IMR-90 (cell line): ENCODE data around the gene PPP1R15A. TPM values are rescaled to one million over a fixed set of nuclear protein-coding genes. Genes with fewer than 3 reads are reported as not detected.

Source experiments
- ATAC-seq: fragments of 200-7000 bp; cut with Tn5 transposase; 2 replicates; pipeline ENCODE4 v1.9.1; 2020; ENCODE audit warnings: low read depth, mild to moderate bottlenecking, moderate library complexity
- BruUV-seq: library from RNA; stranded (reverse); fragments of 400-500 nt; replicated peaks from 2 replicates; lab custom pipeline; 2021; lab: Mats Ljungman, UMichigan
- CTCF ChIA-PET: fragments of 300-600 bp; formaldehyde crosslinking; extraction: SDS; loops from one replicate; lab custom pipeline; 2021; ENCODE audit warnings: antibody characterized with exemption; lab: Yijun Ruan, JAX
- POLR2A ChIA-PET: fragments of 300-600 bp; sonication (Branson Sonifier 250); formaldehyde crosslinking; loops from one replicate; lab custom pipeline; 2022; ENCODE audit warnings: antibody characterized with exemption; ENCODE audit not compliant: unreplicated experiment; lab: Charles Lee
- DNase-seq: peaks from one replicate; pipeline ENCODE4 v3.0.0; 2013
- H2AFZ ChIP-seq: replicated peaks from 2 replicates; pipeline ENCODE3; 2013; ENCODE audit warnings: low read length, mild to moderate bottlenecking; ENCODE audit not compliant: poor library complexity
- H2AK5ac ChIP-seq: 2 replicates; pipeline ENCODE4 v1.6.1; 2013; ENCODE audit warnings: low read depth, low read length, inconsistent platforms
- H2AK9ac ChIP-seq: replicated peaks from 2 replicates; pipeline ENCODE3; 2013; ENCODE audit warnings: mild to moderate bottlenecking, low read depth, low read length, moderate library complexity; ENCODE audit not compliant: poor library complexity
- H2BK120ac ChIP-seq: 2 replicates; pipeline ENCODE4 v1.6.1; 2013; ENCODE audit warnings: low read depth, low read length, inconsistent platforms
- H2BK15ac ChIP-seq: 3 replicates; pipeline ENCODE4 v1.6.1; 2013; ENCODE audit warnings: low read depth, low read length, inconsistent platforms
- H2BK20ac ChIP-seq: 2 replicates; pipeline ENCODE4 v1.6.1; 2013; ENCODE audit warnings: low read depth, mild to moderate bottlenecking, inconsistent platforms, low read length, moderate library complexity
- H2BK5ac ChIP-seq: 2 replicates; pipeline ENCODE4 v1.6.1; 2013; ENCODE audit warnings: mild to moderate bottlenecking, low read depth, low read length, inconsistent platforms; ENCODE audit not compliant: poor library complexity, severe bottlenecking
- H3K14ac ChIP-seq: replicated peaks from 2 replicates; pipeline ENCODE4 v1.6.1; 2013; ENCODE audit warnings: low read depth, low read length, inconsistent platforms
- H3K18ac ChIP-seq: 2 replicates; pipeline ENCODE4 v1.6.1; 2013; ENCODE audit warnings: low read depth, low read length, control low read depth
- H3K23ac ChIP-seq: 2 replicates; pipeline ENCODE4 v1.6.1; 2013; ENCODE audit warnings: low read depth, low read length, inconsistent platforms
- H3K27ac ChIP-seq: 2 replicates; pipeline ENCODE4 v1.5.1; 2013; ENCODE audit warnings: mild to moderate bottlenecking, control low read depth, low read length; ENCODE audit not compliant: insufficient read depth
- H3K27me3 ChIP-seq: 2 replicates; pipeline ENCODE4 v1.6.1; 2013; ENCODE audit warnings: low read length; ENCODE audit not compliant: control insufficient read depth, insufficient read depth
- H3K36me3 ChIP-seq: 2 replicates; pipeline ENCODE4 v1.6.1; 2013; ENCODE audit warnings: low read length, mixed read lengths; ENCODE audit not compliant: control insufficient read depth, insufficient read depth
- H3K4ac ChIP-seq: 2 replicates; pipeline ENCODE4 v1.6.1; 2013; ENCODE audit warnings: low read depth, low read length, inconsistent platforms
- H3K4me1 ChIP-seq: 2 replicates; pipeline ENCODE4 v1.6.1; 2013; ENCODE audit warnings: low read length, mixed read lengths; ENCODE audit not compliant: control insufficient read depth, insufficient read depth
- H3K4me2 ChIP-seq: 2 replicates; pipeline ENCODE4 v1.6.1; 2013; ENCODE audit warnings: low read depth, mild to moderate bottlenecking, control low read depth, low read length, moderate library complexity
- H3K4me3 ChIP-seq: 2 replicates; pipeline ENCODE4 v1.5.1; 2013; ENCODE audit warnings: low read depth, mild to moderate bottlenecking, control low read depth, low read length, moderate library complexity; ENCODE audit not compliant: insufficient read depth
- H3K56ac ChIP-seq: 2 replicates; pipeline ENCODE4 v1.6.1; 2013; ENCODE audit warnings: low read length, inconsistent platforms; ENCODE audit not compliant: insufficient read depth; ENCODE audit errors: extremely low read depth
- H3K79me1 ChIP-seq, 2 experiments: 2 replicates each; pipeline ENCODE4 v1.6.1; 2013; ENCODE audit warnings: low read length in 2 of 2, inconsistent platforms in 1 of 2, low read depth in 1 of 2
- H3K9ac ChIP-seq: 2 replicates; pipeline ENCODE4 v1.6.1; 2013; ENCODE audit warnings: low read depth, low read length, control low read depth
- H3K9me1 ChIP-seq: 2 replicates; pipeline ENCODE4 v1.6.1; 2013; ENCODE audit warnings: low read length, inconsistent platforms; ENCODE audit not compliant: insufficient read depth
- H3K9me3 ChIP-seq: 2 replicates; pipeline ENCODE4 v1.6.1; 2013; ENCODE audit warnings: low read length; ENCODE audit not compliant: control insufficient read depth, insufficient read depth
- H4K20me1 ChIP-seq: 2 replicates; pipeline ENCODE4 v1.6.1; 2013; ENCODE audit warnings: low read length, inconsistent platforms; ENCODE audit not compliant: insufficient read depth
- H4K5ac ChIP-seq: 2 replicates; pipeline ENCODE4 v1.6.1; 2013; ENCODE audit warnings: mild to moderate bottlenecking, low read depth, low read length, control low read depth
- H4K8ac ChIP-seq, 2 experiments: 2 replicates each; pipeline ENCODE4 v1.6.1; 2013; ENCODE audit warnings: low read depth in 2 of 2, low read length in 2 of 2, control low read depth in 1 of 2, inconsistent platforms in 1 of 2
- H4K91ac ChIP-seq: 2 replicates; pipeline ENCODE4 v1.6.1; 2013; ENCODE audit warnings: low read depth, low read length, inconsistent platforms; ENCODE audit not compliant: insufficient read depth
- BHLHE40 ChIP-seq: fragments of 150-350 bp; IDR thresholded peaks from 2 replicates; pipeline ENCODE4 v1.6.1; 2016; ENCODE audit warnings: mild to moderate bottlenecking, low read depth, low read length
- CEBPB ChIP-seq: IDR thresholded peaks from 2 replicates; pipeline ENCODE4 v1.6.1; 2012; ENCODE audit warnings: low read depth, low read length, improper control_type of control experiment
- CHD1 ChIP-seq: IDR thresholded peaks from 2 replicates; pipeline ENCODE4 v1.6.1; 2012; ENCODE audit warnings: low read depth, low read length, improper control_type of control experiment
- FOS ChIP-seq: fragments of 150-350 bp; IDR thresholded peaks from 2 replicates; pipeline ENCODE4 v1.6.1; 2016; ENCODE audit warnings: low read depth, low read length
- MAFK ChIP-seq: IDR thresholded peaks from 2 replicates; pipeline ENCODE4 v1.6.1; 2012; ENCODE audit warnings: low read depth, low read length, improper control_type of control experiment
- MAZ ChIP-seq: IDR thresholded peaks from 2 replicates; pipeline ENCODE4 v1.6.1; 2012; ENCODE audit warnings: low read depth, mild to moderate bottlenecking, low read length, improper control_type of control experiment, moderate library complexity, borderline replicate concordance
- NFE2L2 ChIP-seq: fragments of 150-350 bp; IDR thresholded peaks from 2 replicates; pipeline ENCODE4 v1.6.1; 2016; ENCODE audit warnings: low read depth, mild to moderate bottlenecking, low read length
- POLR2A ChIP-seq: IDR thresholded peaks from 2 replicates; pipeline ENCODE4 v1.6.1; 2012; ENCODE audit warnings: mild to moderate bottlenecking, low read depth, low read length
- RCOR1 ChIP-seq: IDR thresholded peaks from 2 replicates; pipeline ENCODE4 v1.6.1; 2012; ENCODE audit warnings: mild to moderate bottlenecking, low read length, improper control_type of control experiment; ENCODE audit not compliant: insufficient replicate concordance
- RFX5 ChIP-seq: IDR thresholded peaks from 2 replicates; pipeline ENCODE4 v1.8.0; 2012; ENCODE audit warnings: low read depth, mild to moderate bottlenecking, low read length, moderate library complexity
- SMC3 ChIP-seq: fragments of 150-350 bp; IDR thresholded peaks from 2 replicates; pipeline ENCODE4 v1.6.1; 2016; ENCODE audit warnings: low read depth, mild to moderate bottlenecking, antibody characterized with exemption, low read length, moderate library complexity
- USF2 ChIP-seq: fragments of 150-350 bp; IDR thresholded peaks from 2 replicates; pipeline ENCODE4 v1.6.1; 2017; ENCODE audit warnings: mild to moderate bottlenecking, antibody characterized with exemption, low read length, low read depth
- WGBS, 2 experiments: methylation state at CpG; one replicate each; pipeline versions ENCODE4 v1.1.5 to v1.1.7; 2013; ENCODE audit warnings: missing lambda C conversion rate in 2 of 2; ENCODE audit not compliant: insufficient read length in 1 of 2; ENCODE audit errors: extremely low coverage in 2 of 2; 5-methylcytosine and 5-hydroxymethylcytosine counted together
- dilution Hi-C: fragments of 300-500 bp; cut with HindIII; formaldehyde crosslinking; loops from one replicate; pipeline ENCODE4 v1.14.3; 2018; ENCODE audit warnings: low sequenced_read_pairs; ENCODE audit not compliant: unreplicated experiment
- in situ Hi-C: fragments of 300-500 bp; cut with MboI; formaldehyde crosslinking; loops from 3 replicates; pipeline ENCODE4 v1.14.3; 2019; ENCODE audit warnings: low sequenced_read_pairs, inconsistent platforms, mixed read lengths
- intact Hi-C: fragments of 100-400 bp; cut with micrococcal nuclease; formaldehyde crosslinking; loops from 2 replicates; pipeline ENCODE4 v1.10.0; 2022
- polyA plus RNA-seq, 3 experiments: library from polyadenylated mRNA; depleted of rRNA; stranded (reverse); fragments of >200 nt; gene quantifications; 2 replicates each; pipeline ENCODE4 v1.2.3, GENCODE V29; 2012; ENCODE audit warnings: low replicate concordance in 1 of 3
- total RNA-seq: library from RNA; depleted of rRNA; stranded (reverse); fragments of >200 nt; gene quantifications from 2 replicates; pipeline ENCODE4 v1.2.3, GENCODE V29; 2012
- TF ChIP-seq, protein P1 (sequence below): fragments of 150-350 bp; IDR thresholded peaks from 2 replicates; pipeline ENCODE4 v1.6.1; 2016; ENCODE audit warnings: low read depth, mild to moderate bottlenecking, low read length, moderate library complexity, borderline replicate concordance

PPP1R15A gene
- total and polyA plus RNA-seq, 2 of the 4 experiments (the other 2 are of a cell fraction), result 26.7 to 87.7 TPM

- H3K9me3 ChIP-seq, result peaks cover 4% of the 10 kb centered on the region; the same call in 1 of the 2 replicates
- no peak overlapping the region for H2BK20ac ChIP-seq
- H4K8ac ChIP-seq, result no peak overlapping the region
- no peak overlapping the region for H4K5ac ChIP-seq
- H3K4me3 ChIP-seq, result no peak overlapping the region
- ATAC-seq (no peak), DNase-seq (no peak)
- H3K56ac ChIP-seq, result no peak overlapping the region
- H3K23ac ChIP-seq, result no peak overlapping the region
- no peak overlapping the region for H2BK5ac ChIP-seq
- H3K4me1 ChIP-seq, result peaks cover 4% of the 10 kb centered on the region; the same call in 1 of the 2 replicates
- in situ Hi-C loops, result no loop called here
- POLR2A ChIA-PET, result interaction anchor here (0.6 kb wide), 2 partner anchors 10 to 22 kb away, joined by 3 read pairs; no protein-coding TSS in a partner anchor
- no peak overlapping the region for H3K4me2 ChIP-seq
- H3K79me1 ChIP-seq, result peaks cover 0 to 40% of the 10 kb centered on the region in 2 experiments; a peak in 3 of 4 replicates
- no peak overlapping the region for H2BK120ac ChIP-seq
- dilution Hi-C loops, result no loop called here
- H3K9me1 ChIP-seq, result 0 out of 2 replicates have a peak, but pooled peaks cover 3% of the 10 kb centered on the region
- H2AK9ac ChIP-seq, result no peak overlapping the region
- H2AFZ ChIP-seq, result no peak overlapping the region
- no peak overlapping the region for H2AK5ac ChIP-seq
- no peak overlapping the region for H4K91ac ChIP-seq
- peaks cover 51% of the 10 kb centered on the region for H4K20me1 ChIP-seq
- H3K27ac ChIP-seq, result no peak overlapping the region
- intact Hi-C loops, result no loop called here
- no peak overlapping the region for H3K18ac ChIP-seq
- CTCF ChIA-PET, result no interaction called here
- BruUV-seq, result no TSS peak
- H3K14ac ChIP-seq, result no peak overlapping the region
- peaks cover 29% of the 10 kb centered on the region for H3K36me3 ChIP-seq
- H3K9ac ChIP-seq, result no peak overlapping the region
- no peak overlapping the region for H3K4ac ChIP-seq
- no peak overlapping the region for H2BK15ac ChIP-seq
- 100% methylated on average over 2 of the region's 13 CpGs; no CpG with 5 or more reads in 1 of the 2 experiments for WGBS, 2 experiments
- no peaks in the 10 kb centered on the region for H3K27me3 ChIP-seq
- TF ChIP-seq BHLHE40, result no peak
- TF ChIP-seq FOS, result no peak
- TF ChIP-seq NFE2L2, result no peak
- no peak for TF ChIP-seq CHD1
- TF ChIP-seq SMC3, result no peak
- no peak for TF ChIP-seq RCOR1
- no peak for TF ChIP-seq MAFK
- TF ChIP-seq, protein P1, sequence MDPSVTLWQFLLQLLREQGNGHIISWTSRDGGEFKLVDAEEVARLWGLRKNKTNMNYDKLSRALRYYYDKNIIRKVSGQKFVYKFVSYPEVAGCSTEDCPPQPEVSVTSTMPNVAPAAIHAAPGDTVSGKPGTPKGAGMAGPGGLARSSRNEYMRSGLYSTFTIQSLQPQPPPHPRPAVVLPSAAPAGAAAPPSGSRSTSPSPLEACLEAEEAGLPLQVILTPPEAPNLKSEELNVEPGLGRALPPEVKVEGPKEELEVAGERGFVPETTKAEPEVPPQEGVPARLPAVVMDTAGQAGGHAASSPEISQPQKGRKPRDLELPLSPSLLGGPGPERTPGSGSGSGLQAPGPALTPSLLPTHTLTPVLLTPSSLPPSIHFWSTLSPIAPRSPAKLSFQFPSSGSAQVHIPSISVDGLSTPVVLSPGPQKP, result no peak
- no peak for TF ChIP-seq MAZ
- TF ChIP-seq USF2, result no peak
- no peak for TF ChIP-seq RFX5
- TF ChIP-seq POLR2A, result no peak
- no peak for TF ChIP-seq CEBPB
Observed at GRCh38 chr19:48879025-48879637, 6.9 kb downstream of the PPP1R15A start.
